Hindlimb muscle (tissue), 1 donor: ENCODE results near the gene CBARP. TPM values are rescaled to one million over a fixed set of nuclear protein-coding genes. Genes with fewer than 3 reads are reported as not detected.
A peak's percentile ranks its signal among the peaks of the same experiment; 100 is the strongest.

Experiments used
- DNase-seq: peaks from one replicate; pipeline ENCODE4 v3.0.0-alpha.2; 2013
- polyA plus RNA-seq: library from polyadenylated mRNA; unstranded; fragments of 120-200 nt; gene quantifications from one replicate; pipeline ENCODE4 v1.2.1, GENCODE V29; 2013; ENCODE audit not compliant: insufficient read length

Gene CBARP
- polyA plus RNA-seq, 1 donor, result 1.9 TPM

- DNase-seq, result no peak
These were observed 38.3 kb upstream of the CBARP start for GRCh38 chr19:1275976-1276627.

GRCh38 chr19:1275260-1275975 is 37.6 kb upstream of the CBARP start, which contains the start of gene FAM174C:
FAM174C (plus strand) TSS chr19:1275530; CDS start chr19:1275550, 20 bp downstream.
- peak; percentile 97 for DNase-seq

GRCh38 chr19:1274852-1275259 is 37.1 kb upstream of the CBARP start:
- no peak for DNase-seq

- DNase-seq, result no peak
These were observed 36.5 kb upstream of the CBARP start for GRCh38 chr19:1274081-1274851.

GRCh38 chr19:1273263-1274041 is 35.6 kb upstream of the CBARP start:
- DNase-seq, result no peak

GRCh38 chr19:1272423-1273262 is 34.8 kb upstream of the CBARP start:
- DNase-seq, result no peak

GRCh38 chr19:1271528-1272422 is 34.0 kb upstream of the CBARP start:
- DNase-seq, result no peak

GRCh38 chr19:1270854-1271527 is 33.2 kb upstream of the CBARP start:
- no peak for DNase-seq

GRCh38 chr19:1270213-1270853 is 32.5 kb upstream of the CBARP start:
- DNase-seq, result no peak

- DNase-seq, result peak; percentile 91
These were observed 31.8 kb upstream of the CBARP start for GRCh38 chr19:1269478-1270212.

GRCh38 chr19:1269065-1269477 is 31.3 kb upstream of the CBARP start, which contains the start of gene CIRBP:
CIRBP (plus strand) TSS chr19:1269332; CDS start chr19:1270934, 1,602 bp downstream.
- DNase-seq, result peak; percentile 99

- DNase-seq, result no peak
These were observed 30.6 kb upstream of the CBARP start for GRCh38 chr19:1268226-1269064.

GRCh38 chr19:1267477-1268225 is 29.8 kb upstream of the CBARP start:
- no peak for DNase-seq

- peak; percentile 83 for DNase-seq
These were observed 29.2 kb upstream of the CBARP start for GRCh38 chr19:1266916-1267476.

- peak; percentile 70 for DNase-seq
These were observed 28.5 kb upstream of the CBARP start for GRCh38 chr19:1266129-1266915.
